Uterus (tissue), 4 donors: ENCODE data around the gene CHST12. TPM values are rescaled to one million over a fixed set of nuclear protein-coding genes. Genes with fewer than 3 reads are reported as not detected.

Source experiments
- DNase-seq, 2 donors: peaks; one replicate each; pipeline ENCODE4 v3.0.0-alpha.2; 2019 to 2020
- H3K27ac ChIP-seq, 2 donors: fragments of 200-600 bp; sonication (generic); 1 replicate in 1 of 2; 2 replicates in 1 of 2; pipeline ENCODE4 v1.5.1; 2016 to 2018
- H3K27me3 ChIP-seq, 2 donors: fragments of 200-600 bp; sonication (generic); one replicate each; pipeline ENCODE4 v1.5.1; 2018 to 2019; ENCODE audit warnings: control low read depth in 1 of 2
- H3K36me3 ChIP-seq, 2 donors: fragments of 200-600 bp; sonication (generic); one replicate each; pipeline ENCODE4 v1.5.1; 2019; ENCODE audit warnings: control low read depth in 1 of 2
- H3K4me1 ChIP-seq, 2 donors: fragments of 200-600 bp; sonication (generic); one replicate each; pipeline ENCODE4 v1.5.1; 2018 to 2019; ENCODE audit warnings: control low read depth in 1 of 2
- H3K4me3 ChIP-seq, 2 donors: fragments of 200-600 bp; sonication (generic); 1 replicate in 1 of 2; 2 replicates in 1 of 2; pipeline ENCODE4 v1.5.1; 2018 to 2019; ENCODE audit warnings: mild to moderate bottlenecking in 1 of 2
- H3K9me3 ChIP-seq, 2 donors: fragments of 200-600 bp; sonication (generic); one replicate each; pipeline ENCODE4 v1.5.1; 2019; ENCODE audit warnings: control low read depth in 1 of 2
- CTCF ChIP-seq, 4 experiments: fragments of 200-600 bp in 2 of 4; fragments of 450-650 bp in 2 of 4; sonication (generic) in 2 of 4; IDR thresholded peaks; one replicate each; pipeline ENCODE4 v1.5.1; 2016 to 2019; ENCODE audit warnings: antibody characterized with exemption in 4 of 4, mild to moderate bottlenecking in 2 of 4, moderate library complexity in 1 of 4
- POLR2A ChIP-seq, 2 donors: fragments of 450-650 bp; IDR thresholded peaks; one replicate each; pipeline ENCODE4 v1.6.1; 2016; ENCODE audit warnings: antibody characterized with exemption in 2 of 2, mild to moderate bottlenecking in 1 of 2, moderate library complexity in 1 of 2
- intact Hi-C: fragments of 100-400 bp; cut with DNase I; formaldehyde crosslinking; loops from one replicate; pipeline ENCODE4 v1.15.1; 2023; ENCODE audit warnings: low total_unique reads
- small RNA-seq: library from RNA; depleted of rRNA; stranded (forward); fragments of <200 nt; gene quantifications from one replicate; pipeline ENCODE3, GENCODE V24; 2016
- total RNA-seq, 4 donors: library from RNA; depleted of rRNA in 3 of 4; stranded (reverse); fragments of >200 nt in 3 of 4; gene quantifications; one replicate each; pipeline versions ENCODE4 v1.1.0 to v1.2.4, GENCODE V29; 2014 to 2023
- donor health status: DM: yes; HTN: yes; CAD: no.

The CHST12 gene
- total RNA-seq, 4 donors from 2014 or later: 5.6 to 30.5 (median 8.3) TPM

GRCh38 chr7:2495418-2496299 lies 92.2 kb downstream of the CHST12 start:
- Histone ChIP-seq H3K9me3 (no peaks in the 10 kb centered on the region), H3K4me3 (no peak overlapping the region), H3K4me1 (no peaks in the 10 kb centered on the region), H3K36me3 (no peaks in the 10 kb centered on the region), H3K27ac (no peak overlapping the region), H3K27me3 (no peaks in the 10 kb centered on the region)
- DNase-seq: no peak
- TF ChIP-seq CTCF (IDR thresholded peaks at IDR 0.05) (no peak), POLR2A (IDR thresholded peaks at IDR 0.05) (no peak)
- intact Hi-C loops: no loop called here

- Histone ChIP-seq H3K4me1 (no peaks in the 10 kb centered on the region), H3K4me3 (no peak overlapping the region), H3K36me3 (no peaks in the 10 kb centered on the region), H3K9me3 (no peaks in the 10 kb centered on the region), H3K27ac (no peak overlapping the region), H3K27me3 (no peaks in the 10 kb centered on the region)
- TF ChIP-seq POLR2A (IDR thresholded peaks at IDR 0.05) (no peak), CTCF (IDR thresholded peaks at IDR 0.05) (no peak)
- intact Hi-C loops: no loop called here
- DNase-seq: no peak
These were observed 93.0 kb downstream of the CHST12 start for GRCh38 chr7:2496375-2496774.

- H3K9me3 ChIP-seq: no peaks in the 10 kb centered on the region
- no peaks in the 10 kb centered on the region for H3K4me1 ChIP-seq
- TF ChIP-seq POLR2A (IDR thresholded peaks at IDR 0.05) (no peak), CTCF (IDR thresholded peaks at IDR 0.05) (no peak)
- no peaks in the 10 kb centered on the region for H3K36me3 ChIP-seq
- no peaks in the 10 kb centered on the region for H3K27me3 ChIP-seq
- intact Hi-C loops: no loop called here
- DNase-seq: no peak
- H3K4me3 ChIP-seq: no peak overlapping the region
- no peak overlapping the region for H3K27ac ChIP-seq
These were observed 93.7 kb downstream of the CHST12 start for GRCh38 chr7:2497065-2497464.

GRCh38 chr7:2497500-2498336 lies 94.3 kb downstream of the CHST12 start:
- intact Hi-C loops: no loop called here
- no peak for DNase-seq

More at GRCh38 chr7:2497500-2498336, 94.3 kb downstream of the CHST12 start:
- H3K27me3 ChIP-seq: no peaks in the 10 kb centered on the region
- no peak overlapping the region for H3K4me3 ChIP-seq
- H3K4me1 ChIP-seq: no peaks in the 10 kb centered on the region
- no peaks in the 10 kb centered on the region for H3K9me3 ChIP-seq
- H3K36me3 ChIP-seq: no peaks in the 10 kb centered on the region
- TF ChIP-seq CTCF (IDR thresholded peaks at IDR 0.05) (no peak), POLR2A (IDR thresholded peaks at IDR 0.05) (no peak)
- H3K27ac ChIP-seq: no peak overlapping the region

Small RNAs within 50 kb of the gene (small RNA-seq; reads per million reads assigned to genes)
- gene AC004840.2: not detected

Other genes starting within 250 kb of the CHST12 start
- 10 to 100 TPM; 13.3 to 37.4 (median 33.1) TPM for gene MAD1L1, start 170.7 kb upstream of the CHST12 start, total RNA-seq
- 10 to 100 TPM in 2 of 4 donors, 1 to 10 TPM in 2; 2.1 to 29.4 (median 12.8) TPM for gene MRM2, start 161.4 kb upstream of the CHST12 start, total RNA-seq
- 10 to 100 TPM in 1 of 4 donors, 1 to 10 TPM in 2, not detected in 1; 2.4 to 13.1 (median 7.6) TPM for gene NUDT1, start 161.4 kb upstream of the CHST12 start, total RNA-seq
- 10 to 100 TPM in 3 of 4 donors, under 1 TPM in 1; 0.29 to 75.3 (median 30.5) TPM for gene SNX8, start 89.2 kb upstream of the CHST12 start, total RNA-seq
- gene EIF3B, start 48.8 kb upstream of the CHST12 start, total RNA-seq: 100 to 1,000 TPM in 2 of 4 donors, 10 to 100 TPM in 2; 67.6 to 155 (median 95.2) TPM
- gene GRIFIN, start 72.8 kb downstream of the CHST12 start, total RNA-seq: not detected
- gene LFNG, start 116.2 kb downstream of the CHST12 start, total RNA-seq: 10 to 100 TPM in 2 of 4 donors, 1 to 10 TPM in 1, not detected in 1; 2.3 to 30.5 (median 26.5) TPM
- 10 to 100 TPM; 10.3 to 44.3 (median 36.0) TPM for gene BRAT1, start 151.9 kb downstream of the CHST12 start, total RNA-seq
- 10 to 100 TPM in 3 of 4 donors, 1 to 10 TPM in 1; 6.8 to 28.0 (median 16.9) TPM for gene IQCE, start 155.4 kb downstream of the CHST12 start, total RNA-seq
- 10 to 100 TPM in 2 of 4 donors, 1 to 10 TPM in 2; 3.8 to 47.2 (median 25.2) TPM for gene TTYH3, start 228.4 kb downstream of the CHST12 start, total RNA-seq